Measurements from ENCODE around the gene HK1.

The HK1 gene

GRCh38 chr10:69410487-69410886 lies 132.2 kb downstream of the HK1 start:
- Histone ChIP-seq H3K4me3 (ENCODE audit: low read depth, low read length) (no peak overlapping the region), H3K27me3 (ENCODE audit: control insufficient read depth, insufficient read depth, low read length) (no peaks in the 10 kb centered on the region), H3K79me2 (no peaks in the 10 kb centered on the region), H3K4me2 (ENCODE audit: low read length) (no peak overlapping the region), H3K27ac (no peak overlapping the region), H3K9ac (no peak overlapping the region), H3K9me3 (ENCODE audit: control insufficient read depth, low read length) (no peaks in the 10 kb centered on the region), H3K36me3 (ENCODE audit: control insufficient read depth, insufficient read depth, low read length) (no peaks in the 10 kb centered on the region), H2AFZ (no peak overlapping the region), H3K4me1 (no peaks in the 10 kb centered on the region)
- TF ChIP-seq, protein P1, sequence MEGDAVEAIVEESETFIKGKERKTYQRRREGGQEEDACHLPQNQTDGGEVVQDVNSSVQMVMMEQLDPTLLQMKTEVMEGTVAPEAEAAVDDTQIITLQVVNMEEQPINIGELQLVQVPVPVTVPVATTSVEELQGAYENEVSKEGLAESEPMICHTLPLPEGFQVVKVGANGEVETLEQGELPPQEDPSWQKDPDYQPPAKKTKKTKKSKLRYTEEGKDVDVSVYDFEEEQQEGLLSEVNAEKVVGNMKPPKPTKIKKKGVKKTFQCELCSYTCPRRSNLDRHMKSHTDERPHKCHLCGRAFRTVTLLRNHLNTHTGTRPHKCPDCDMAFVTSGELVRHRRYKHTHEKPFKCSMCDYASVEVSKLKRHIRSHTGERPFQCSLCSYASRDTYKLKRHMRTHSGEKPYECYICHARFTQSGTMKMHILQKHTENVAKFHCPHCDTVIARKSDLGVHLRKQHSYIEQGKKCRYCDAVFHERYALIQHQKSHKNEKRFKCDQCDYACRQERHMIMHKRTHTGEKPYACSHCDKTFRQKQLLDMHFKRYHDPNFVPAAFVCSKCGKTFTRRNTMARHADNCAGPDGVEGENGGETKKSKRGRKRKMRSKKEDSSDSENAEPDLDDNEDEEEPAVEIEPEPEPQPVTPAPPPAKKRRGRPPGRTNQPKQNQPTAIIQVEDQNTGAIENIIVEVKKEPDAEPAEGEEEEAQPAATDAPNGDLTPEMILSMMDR (IDR thresholded peaks at IDR 0.05): no peak

- Histone ChIP-seq H3K36me3 (ENCODE audit: control insufficient read depth, insufficient read depth, low read length) (no peaks in the 10 kb centered on the region), H3K9me3 (ENCODE audit: control insufficient read depth, low read length) (no peaks in the 10 kb centered on the region), H3K27me3 (ENCODE audit: control insufficient read depth, insufficient read depth, low read length) (no peaks in the 10 kb centered on the region), H3K9ac (no peak overlapping the region), H3K4me2 (ENCODE audit: low read length) (no peak overlapping the region), H3K27ac (no peak overlapping the region), H2AFZ (no peak overlapping the region), H3K79me2 (no peaks in the 10 kb centered on the region), H3K4me3 (ENCODE audit: low read depth, low read length) (no peak overlapping the region), H3K4me1 (no peaks in the 10 kb centered on the region)
- TF ChIP-seq, protein P1 (IDR thresholded peaks at IDR 0.05): no peak
Observed at GRCh38 chr10:69411476-69411875, 133.2 kb downstream of the HK1 start.

DNA sequence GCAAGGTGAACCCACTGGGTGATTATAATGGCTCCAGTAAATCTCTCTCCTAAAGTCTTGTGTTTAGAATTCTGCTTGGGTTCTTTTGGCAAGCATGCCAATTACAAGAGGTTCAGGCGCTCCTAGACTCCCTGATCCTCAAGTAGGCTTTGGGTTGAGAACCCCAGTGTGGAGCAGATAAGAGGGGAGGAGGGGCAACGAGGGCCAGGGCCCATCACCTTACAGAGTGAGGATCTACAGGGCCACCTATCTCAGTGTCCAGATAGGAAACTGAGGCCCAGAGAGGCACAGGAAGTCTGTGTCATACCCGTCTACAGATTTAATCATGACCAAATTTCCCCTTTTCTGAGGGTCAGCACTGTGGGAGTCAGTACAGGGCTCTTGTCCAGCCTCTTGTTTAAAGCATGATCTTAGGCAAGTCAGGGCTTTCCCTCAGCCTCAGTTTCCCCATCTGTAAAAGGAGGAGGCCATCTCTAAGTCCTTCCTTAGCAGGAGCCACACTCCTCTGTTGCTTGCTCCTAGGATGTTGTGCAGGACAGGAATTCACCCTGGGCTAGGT lies 134.0 kb downstream of the HK1 start:
- Histone ChIP-seq H3K36me3 (ENCODE audit: control insufficient read depth, insufficient read depth, low read length) (no peaks in the 10 kb centered on the region), H3K4me3 (ENCODE audit: low read depth, low read length) (no peak overlapping the region), H3K4me1 (no peaks in the 10 kb centered on the region), H2AFZ (no peak overlapping the region), H3K27me3 (ENCODE audit: control insufficient read depth, insufficient read depth, low read length) (no peaks in the 10 kb centered on the region), H3K9ac (no peak overlapping the region), H3K79me2 (no peaks in the 10 kb centered on the region), H3K27ac (no peak overlapping the region), H3K9me3 (ENCODE audit: control insufficient read depth, low read length) (no peaks in the 10 kb centered on the region), H3K4me2 (ENCODE audit: low read length) (no peak overlapping the region)
- TF ChIP-seq, protein P1 (IDR thresholded peaks at IDR 0.05): no peak

- Histone ChIP-seq H2AFZ (no peak overlapping the region), H3K4me2 (ENCODE audit: low read length) (no peak overlapping the region), H3K27me3 (ENCODE audit: control insufficient read depth, insufficient read depth, low read length) (no peaks in the 10 kb centered on the region), H3K27ac (no peak overlapping the region), H3K4me1 (no peaks in the 10 kb centered on the region), H3K9me3 (ENCODE audit: control insufficient read depth, low read length) (no peaks in the 10 kb centered on the region), H3K36me3 (ENCODE audit: control insufficient read depth, insufficient read depth, low read length) (no peaks in the 10 kb centered on the region), H3K9ac (no peak overlapping the region), H3K79me2 (no peaks in the 10 kb centered on the region), H3K4me3 (ENCODE audit: low read depth, low read length) (no peak overlapping the region)
- TF ChIP-seq, protein P1 (IDR thresholded peaks at IDR 0.05): peak; percentile 46
Observed at GRCh38 chr10:69413221-69413865, 135.0 kb downstream of the HK1 start.

Measured in parathyroid adenoma (tissue), 2 donors.